B cell (primary cell): ENCODE data around the gene TECPR2. TPM values are rescaled to one million over a fixed set of nuclear protein-coding genes. Genes with fewer than 3 reads are reported as not detected.

Experiments
- ATAC-seq: fragments of 200-7000 bp; cut with Tn5 transposase; one replicate; pipeline ENCODE4 v1.10.0; 2021; ENCODE audit warnings: low read depth, mild to moderate bottlenecking, moderate number of reproducible peaks, moderate library complexity
- CTCF ChIA-PET: fragments of 350-600 bp; sonication (Branson Sonifier 250); formaldehyde crosslinking; loops from one replicate; lab custom pipeline; 2021; ENCODE audit warnings: antibody characterized with exemption, inconsistent platforms; lab: Charles Lee
- POLR2A ChIA-PET: fragments of 350-600 bp; sonication (Branson Sonifier 250); formaldehyde crosslinking; loops from one replicate; lab custom pipeline; 2021; ENCODE audit warnings: antibody characterized with exemption; lab: Charles Lee
- DNase-seq: peaks from one replicate; pipeline ENCODE4 v3.0.0; 2013
- H2AFZ ChIP-seq: 2 replicates; pipeline ENCODE4 v1.6.1; 2012; ENCODE audit warnings: mild to moderate bottlenecking, low read depth, low read length; ENCODE audit not compliant: insufficient read depth, poor library complexity, severe bottlenecking
- H3K27ac ChIP-seq, 2 donors: 1 replicate in 1 of 2; 2 replicates in 1 of 2; pipeline ENCODE4 v1.5.1; 2012 to 2013; ENCODE audit warnings: low read length in 2 of 2, mild to moderate bottlenecking in 2 of 2, moderate library complexity in 1 of 2
- H3K27me3 ChIP-seq, 4 experiments: fragments of 200-600 bp in 1 of 4; sonication (generic) in 1 of 4; replicated peaks in 1 of 4; 1 replicate in 2 of 4; 2 replicates in 2 of 4; pipeline versions ENCODE4 v1.6.1 to v1.7.0; 2013 to 2016; ENCODE audit warnings: low read length in 3 of 4, mild to moderate bottlenecking in 2 of 4, mixed read lengths in 1 of 4, moderate library complexity in 1 of 4; ENCODE audit not compliant: insufficient read depth in 4 of 4, control insufficient read depth in 3 of 4; ENCODE audit errors: control extremely low read depth in 1 of 4
- H3K36me3 ChIP-seq, 2 experiments: replicated peaks in 1 of 2; 1 replicate in 1 of 2; 2 replicates in 1 of 2; pipeline versions ENCODE4 v1.6.1 to v1.7.1; 2013; ENCODE audit warnings: low read length in 1 of 2; ENCODE audit not compliant: insufficient read depth in 2 of 2, control insufficient read depth in 1 of 2; ENCODE audit errors: control extremely low read depth in 1 of 2, extremely low read depth in 1 of 2
- H3K4me1 ChIP-seq, 2 donors: fragments of 200-600 bp in 1 of 2; sonication (generic) in 1 of 2; 1 replicate in 1 of 2; 2 replicates in 1 of 2; pipeline versions ENCODE4 v1.5.1 to v1.6.1; 2013 to 2017; ENCODE audit warnings: low read length in 2 of 2; ENCODE audit not compliant: control insufficient read depth in 2 of 2, insufficient read depth in 2 of 2
- H3K4me2 ChIP-seq: replicated peaks from 2 replicates; pipeline ENCODE3; 2012; ENCODE audit warnings: mild to moderate bottlenecking, low read depth, low read length; ENCODE audit not compliant: poor library complexity, severe bottlenecking
- H3K4me3 ChIP-seq, 5 experiments: fragments of 200-600 bp in 1 of 5; sonication (generic) in 1 of 5; 1 replicate in 3 of 5; 2 replicates in 2 of 5; pipeline versions ENCODE4 v1.5.1 to v1.7.0; 2011 to 2016; ENCODE audit warnings: low read length in 4 of 5, mild to moderate bottlenecking in 4 of 5, low read depth in 2 of 5, control low read depth in 1 of 5, moderate library complexity in 1 of 5; ENCODE audit not compliant: insufficient read depth in 1 of 5; ENCODE audit errors: control extremely low read depth in 1 of 5, extremely low read depth in 1 of 5
- H3K79me2 ChIP-seq: fragments of 200-600 bp; sonication (generic); one replicate; pipeline ENCODE4 v1.6.0; 2016; ENCODE audit warnings: low read length; ENCODE audit not compliant: control insufficient read depth, insufficient read depth
- H3K9ac ChIP-seq: fragments of 200-600 bp; sonication (generic); 2 replicates; pipeline ENCODE4 v1.6.1; 2017; ENCODE audit warnings: mild to moderate bottlenecking, low read length, moderate library complexity
- H3K9me3 ChIP-seq, 3 donors: one replicate each; pipeline versions ENCODE4 v1.6.1 to v1.7.1; 2013; ENCODE audit warnings: low read length in 2 of 3; ENCODE audit not compliant: control insufficient read depth in 2 of 3, insufficient read depth in 1 of 3; ENCODE audit errors: control extremely low read depth in 1 of 3
- H4K20me1 ChIP-seq: 2 replicates; pipeline ENCODE4 v1.6.0; 2012; ENCODE audit warnings: mild to moderate bottlenecking, low read length; ENCODE audit not compliant: insufficient read depth, control insufficient read depth, poor library complexity, severe bottlenecking
- H3K27ac Mint-ChIP-seq: one replicate; pipeline ENCODE4 v1.8.0; 2021; ENCODE audit warnings: mixed read lengths
- H3K27me3 Mint-ChIP-seq: one replicate; pipeline ENCODE4 v1.8.0; 2021; ENCODE audit warnings: mixed read lengths
- H3K4me1 Mint-ChIP-seq: one replicate; pipeline ENCODE4 v1.8.0; 2021; ENCODE audit warnings: mixed read lengths
- H3K4me3 Mint-ChIP-seq: one replicate; pipeline ENCODE4 v1.8.0; 2021; ENCODE audit warnings: mixed read lengths
- H3K9me3 Mint-ChIP-seq: one replicate; pipeline ENCODE4 v1.8.0; 2022; ENCODE audit warnings: mixed read lengths; ENCODE audit not compliant: insufficient read depth
- CTCF ChIP-seq: fragments of 200-600 bp; IDR thresholded peaks from one replicate; pipeline ENCODE4 v1.8.0; 2022; ENCODE audit warnings: antibody characterized with exemption, mild to moderate bottlenecking
- EZH2 ChIP-seq: IDR thresholded peaks from 2 replicates; pipeline ENCODE4 v1.6.1; 2012; ENCODE audit warnings: borderline replicate concordance, low read depth, mild to moderate bottlenecking, moderate library complexity, low read length; ENCODE audit not compliant: insufficient read depth, poor library complexity, severe bottlenecking
- WGBS: methylation state at CpG from one replicate; pipeline ENCODE4 v1.1.5; 2013; ENCODE audit warnings: missing lambda C conversion rate; ENCODE audit not compliant: insufficient coverage; 5-methylcytosine and 5-hydroxymethylcytosine counted together
- intact Hi-C: fragments of 100-400 bp; cut with micrococcal nuclease; formaldehyde crosslinking; loops from one replicate; pipeline ENCODE4 v1.10.0; 2022
- polyA plus RNA-seq: library from polyadenylated mRNA; depleted of rRNA; stranded (reverse); fragments of >200 nt; gene quantifications from 2 replicates; pipeline ENCODE4 v1.2.3, GENCODE V29; 2012
- total RNA-seq, 2 donors: library from RNA; stranded (reverse); fragments of 120-200 nt in 1 of 2; gene quantifications; 1 replicate in 1 of 2; 2 replicates in 1 of 2; pipeline versions ENCODE4 v1.2.3 to v1.2.4, GENCODE V29; 2013 to 2022

The TECPR2 gene
- total and polyA plus RNA-seq, 2 donors (not counting 1 experiment from before 2014, with no cell fraction given): 4.7 to 10.8 TPM

- Histone ChIP-seq H3K79me2 (no peaks in the 10 kb centered on the region), H3K4me3 (no peak overlapping the region), H3K9me3 (peaks cover 0 to 3% (median 0%) of the 10 kb centered on the region in 3 donors), H3K9ac (no peak overlapping the region), H3K27me3 (no peaks in the 10 kb centered on the region), H3K27ac (no peak overlapping the region), H3K36me3 (peaks cover 0 to 4% of the 10 kb centered on the region in 2 experiments), H4K20me1 (no peaks in the 10 kb centered on the region), H2AFZ (no peak overlapping the region), H3K4me1 (no peaks in the 10 kb centered on the region), H3K4me2 (no peak overlapping the region)
- H3K4me3 Mint-ChIP-seq: no peak overlapping the region
- no peaks in the 10 kb centered on the region for H3K4me1 Mint-ChIP-seq
- no CpG with 5 or more reads among the region's 1 CpG for WGBS
- no peak for TF ChIP-seq CTCF
- TF ChIP-seq EZH2: no peak
- ATAC-seq: no peak
- intact Hi-C loops: no loop called here
- no peaks in the 10 kb centered on the region for H3K9me3 Mint-ChIP-seq
- no peak overlapping the region for H3K27ac Mint-ChIP-seq
- DNase-seq: no peak
- ChIA-PET CTCF (no interaction called here), POLR2A (no interaction called here)
- H3K27me3 Mint-ChIP-seq: no peaks in the 10 kb centered on the region
Measured at GRCh38 chr14:102469261-102469660, 106.5 kb downstream of the TECPR2 start.

GRCh38 chr14:102471921-102472790, 109.4 kb downstream of the TECPR2 start:
- CTCF ChIA-PET: no interaction called here

More at GRCh38 chr14:102471921-102472790, 109.4 kb downstream of the TECPR2 start:
- 95% methylated on average over 7 of the region's 8 CpGs for WGBS
- DNase-seq (no peak), ATAC-seq (no peak)
- no peak overlapping the region for H3K27ac Mint-ChIP-seq
- Histone ChIP-seq H3K27me3 (no peaks in the 10 kb centered on the region), H3K4me1 (no peaks in the 10 kb centered on the region), H3K4me2 (no peak overlapping the region), H3K36me3 (no peaks in the 10 kb centered on the region), H3K4me3 (no peak overlapping the region), H3K79me2 (no peaks in the 10 kb centered on the region), H3K27ac (no peak overlapping the region), H2AFZ (no peak overlapping the region), H4K20me1 (no peaks in the 10 kb centered on the region), H3K9me3 (peaks cover 0 to 3% (median 0%) of the 10 kb centered on the region in 3 donors), H3K9ac (no peak overlapping the region)
- POLR2A ChIA-PET: no interaction called here
- H3K9me3 Mint-ChIP-seq: no peaks in the 10 kb centered on the region
- TF ChIP-seq EZH2 (no peak), CTCF (no peak)
- intact Hi-C loops: no loop called here
- H3K4me1 Mint-ChIP-seq: no peaks in the 10 kb centered on the region
- no peak overlapping the region for H3K4me3 Mint-ChIP-seq
- H3K27me3 Mint-ChIP-seq: no peaks in the 10 kb centered on the region
